Measurements from ENCODE around the gene ENDOV. TPM values are rescaled to one million over a fixed set of nuclear protein-coding genes. Genes with fewer than 3 reads are reported as not detected.
"Not testable (repeated sequence)": the region's sequence is repeated elsewhere in the genome, so short reads cannot be mapped to it uniquely, and the experiment has no call there.

Gene ENDOV
- total RNA-seq, 1 donor from 2014 or later = 30.7 TPM

DNA sequence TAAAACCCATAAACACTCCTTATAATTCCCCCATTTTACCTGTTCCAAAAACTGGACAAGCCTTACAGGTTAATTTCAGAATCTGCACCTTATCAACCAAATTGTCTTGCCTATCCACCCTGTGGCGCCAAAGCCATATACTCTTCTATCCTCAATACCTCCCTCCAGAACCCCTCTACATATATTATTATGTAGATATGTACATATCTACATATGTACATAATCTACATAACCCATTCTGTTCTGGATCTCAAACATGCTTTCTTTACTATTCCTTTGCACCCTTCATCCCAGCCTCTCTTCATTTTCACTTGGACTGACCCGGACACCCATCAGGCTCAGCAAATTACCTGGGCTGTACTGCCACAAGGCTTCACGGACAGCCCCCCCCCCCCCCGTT is 12.0 kb upstream of the ENDOV start:
- TF ChIP-seq, protein P1, sequence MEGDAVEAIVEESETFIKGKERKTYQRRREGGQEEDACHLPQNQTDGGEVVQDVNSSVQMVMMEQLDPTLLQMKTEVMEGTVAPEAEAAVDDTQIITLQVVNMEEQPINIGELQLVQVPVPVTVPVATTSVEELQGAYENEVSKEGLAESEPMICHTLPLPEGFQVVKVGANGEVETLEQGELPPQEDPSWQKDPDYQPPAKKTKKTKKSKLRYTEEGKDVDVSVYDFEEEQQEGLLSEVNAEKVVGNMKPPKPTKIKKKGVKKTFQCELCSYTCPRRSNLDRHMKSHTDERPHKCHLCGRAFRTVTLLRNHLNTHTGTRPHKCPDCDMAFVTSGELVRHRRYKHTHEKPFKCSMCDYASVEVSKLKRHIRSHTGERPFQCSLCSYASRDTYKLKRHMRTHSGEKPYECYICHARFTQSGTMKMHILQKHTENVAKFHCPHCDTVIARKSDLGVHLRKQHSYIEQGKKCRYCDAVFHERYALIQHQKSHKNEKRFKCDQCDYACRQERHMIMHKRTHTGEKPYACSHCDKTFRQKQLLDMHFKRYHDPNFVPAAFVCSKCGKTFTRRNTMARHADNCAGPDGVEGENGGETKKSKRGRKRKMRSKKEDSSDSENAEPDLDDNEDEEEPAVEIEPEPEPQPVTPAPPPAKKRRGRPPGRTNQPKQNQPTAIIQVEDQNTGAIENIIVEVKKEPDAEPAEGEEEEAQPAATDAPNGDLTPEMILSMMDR (conservative IDR thresholded peaks at IDR 0.05) = no peak
- H3K4me1 Mint-ChIP-seq (ENCODE audit: unreplicated experiment) = no peaks in the 10 kb centered on the region
- no peak for DNase-seq (ENCODE audit: extremely low spot score, unreplicated experiment)
- no peak overlapping the region for H3K27ac Mint-ChIP-seq
- no peaks in the 10 kb centered on the region for H3K36me3 Mint-ChIP-seq
- no peaks in the 10 kb centered on the region for H3K9me3 Mint-ChIP-seq
- no peak overlapping the region for H3K4me3 Mint-ChIP-seq
- peaks cover 8% of the 10 kb centered on the region for H3K27me3 Mint-ChIP-seq

DNA sequence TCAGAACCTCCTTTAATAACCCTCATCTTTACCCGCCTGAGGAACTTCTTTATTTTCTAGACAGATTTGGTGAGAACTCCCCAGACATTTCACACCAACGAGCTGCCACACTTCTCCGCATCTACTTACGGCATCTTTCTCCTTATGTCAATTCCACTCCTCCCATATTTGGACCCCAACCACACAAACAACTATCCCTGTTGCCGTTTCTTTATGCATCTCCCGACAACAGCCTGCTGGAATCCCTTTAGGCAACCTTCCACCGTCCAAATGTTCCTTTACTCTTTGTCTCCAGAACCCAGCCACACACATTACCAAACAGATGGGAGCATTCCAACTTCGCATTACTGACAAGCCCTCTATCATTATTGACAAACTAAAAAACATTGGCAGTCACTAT is 8.8 kb upstream of the ENDOV start:
- peaks cover 7% of the 10 kb centered on the region for H3K27me3 Mint-ChIP-seq
- H3K4me3 Mint-ChIP-seq = no peak overlapping the region
- TF ChIP-seq, protein P1 (conservative IDR thresholded peaks at IDR 0.05) = no peak
- no peaks in the 10 kb centered on the region for H3K4me1 Mint-ChIP-seq (ENCODE audit: unreplicated experiment)
- DNase-seq (ENCODE audit: extremely low spot score, unreplicated experiment) = no peak
- H3K27ac Mint-ChIP-seq = no peak overlapping the region
- no peaks in the 10 kb centered on the region for H3K36me3 Mint-ChIP-seq
- no peaks in the 10 kb centered on the region for H3K9me3 Mint-ChIP-seq

DNA sequence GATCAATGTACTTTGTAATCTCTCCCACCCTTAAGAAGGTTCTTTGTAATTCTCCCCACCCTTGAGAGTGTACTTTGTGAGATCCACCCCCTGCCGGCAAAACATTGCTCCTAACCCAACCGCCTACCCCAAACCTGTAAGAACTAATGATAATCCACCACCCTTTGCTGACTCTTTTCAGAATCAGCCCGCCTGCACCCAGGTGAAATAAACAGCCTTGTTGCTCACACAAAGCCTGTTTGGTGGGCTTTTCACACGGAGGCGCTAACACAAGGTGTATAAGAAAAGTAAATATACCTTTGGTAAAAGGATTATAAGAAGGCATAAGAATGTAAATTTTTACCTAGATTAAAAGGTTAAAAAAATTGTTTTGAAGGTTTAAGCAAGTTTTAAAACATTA is 7.0 kb upstream of the ENDOV start:
- not testable (repeated sequence) for H3K9me3 Mint-ChIP-seq; H3K4me3 Mint-ChIP-seq; H3K36me3 Mint-ChIP-seq; DNase-seq (ENCODE audit: extremely low spot score, unreplicated experiment); H3K27me3 Mint-ChIP-seq; H3K27ac Mint-ChIP-seq; H3K4me1 Mint-ChIP-seq (ENCODE audit: unreplicated experiment)

DNA sequence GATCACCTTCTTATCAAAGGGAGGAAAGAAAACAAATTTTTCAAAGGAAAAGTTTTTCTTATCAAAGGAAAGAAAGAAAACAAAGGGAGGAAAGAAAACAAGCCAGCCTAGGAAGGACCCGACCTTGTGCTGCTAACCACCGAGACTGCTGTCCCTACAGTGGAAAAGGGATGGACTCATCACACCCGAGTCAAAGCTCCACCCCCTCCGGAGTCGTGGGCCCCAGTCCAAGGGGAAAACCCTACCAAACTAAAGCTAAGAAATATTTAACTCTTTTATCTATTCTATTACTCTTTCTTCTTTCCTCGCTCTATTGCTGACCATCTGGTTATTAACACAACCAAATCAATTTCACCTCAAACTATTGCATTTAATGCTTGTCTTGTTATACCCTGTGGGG is 6.1 kb upstream of the ENDOV start:
- peaks cover 6% of the 10 kb centered on the region for H3K4me1 Mint-ChIP-seq (ENCODE audit: unreplicated experiment)
- no peak overlapping the region for H3K4me3 Mint-ChIP-seq
- peaks cover 17% of the 10 kb centered on the region for H3K27me3 Mint-ChIP-seq
- H3K9me3 Mint-ChIP-seq = no peaks in the 10 kb centered on the region
- no peaks in the 10 kb centered on the region for H3K36me3 Mint-ChIP-seq
- DNase-seq (ENCODE audit: extremely low spot score, unreplicated experiment) = no peak
- TF ChIP-seq, protein P1 (conservative IDR thresholded peaks at IDR 0.05) = no peak
- H3K27ac Mint-ChIP-seq = no peak overlapping the region

DNA sequence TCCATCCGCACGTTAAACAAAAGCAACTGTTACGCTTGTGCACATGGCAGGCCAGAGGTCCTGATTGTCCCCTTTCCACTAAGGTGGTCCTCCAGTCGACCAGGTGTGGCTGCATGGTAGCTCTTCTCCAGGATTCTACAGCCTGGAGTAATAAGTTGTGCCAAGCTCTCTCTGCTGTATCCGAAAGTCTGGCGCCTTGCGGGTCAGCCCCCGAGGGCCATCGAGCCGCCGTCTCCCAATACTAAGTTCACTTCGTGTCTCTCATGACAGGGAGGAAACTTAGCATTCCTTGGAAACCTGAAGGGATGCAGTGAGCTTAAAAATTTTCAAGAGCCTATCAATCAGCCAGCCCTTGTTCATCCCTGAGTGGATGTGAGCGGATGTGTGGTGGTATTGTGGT is 5.3 kb upstream of the ENDOV start:
- H3K9me3 Mint-ChIP-seq = no peaks in the 10 kb centered on the region
- H3K27ac Mint-ChIP-seq = no peak overlapping the region
- no peak overlapping the region for H3K4me3 Mint-ChIP-seq
- H3K27me3 Mint-ChIP-seq = peaks cover 24% of the 10 kb centered on the region
- DNase-seq (ENCODE audit: extremely low spot score, unreplicated experiment) = no peak
- H3K36me3 Mint-ChIP-seq = no peaks in the 10 kb centered on the region
- TF ChIP-seq, protein P1 (conservative IDR thresholded peaks at IDR 0.05) = no peak
- H3K4me1 Mint-ChIP-seq (ENCODE audit: unreplicated experiment) = peaks cover 11% of the 10 kb centered on the region

DNA sequence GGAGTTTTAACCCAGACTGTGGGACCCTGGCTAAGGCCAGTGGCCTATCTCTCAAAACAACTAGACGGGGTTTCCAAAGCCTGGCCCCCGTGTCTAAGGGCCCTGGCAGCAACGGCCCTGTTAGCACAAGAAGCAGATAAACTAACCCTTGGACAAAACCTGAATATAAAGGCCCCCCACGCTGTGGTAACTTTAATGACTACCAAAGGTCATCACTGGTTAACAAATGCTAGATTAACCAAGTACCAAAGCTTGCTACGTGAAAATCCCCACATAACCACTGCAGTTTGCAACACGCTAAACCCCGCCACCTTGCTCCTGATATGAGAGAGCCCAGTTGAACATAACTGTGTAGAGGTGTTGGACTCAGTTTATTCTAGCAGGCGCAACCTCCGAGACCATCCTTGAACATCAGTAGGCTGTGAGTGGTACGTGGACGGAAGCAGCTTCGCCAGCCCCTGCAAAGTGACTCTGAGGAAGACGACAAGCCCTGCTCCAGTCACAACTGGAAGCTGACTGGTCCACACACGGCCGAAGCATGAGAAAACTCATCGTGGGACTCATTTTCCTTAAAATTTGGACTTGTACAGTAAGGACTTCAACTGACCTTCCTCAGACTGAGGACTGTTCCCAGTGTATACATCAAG is 4.4 kb upstream of the ENDOV start:
- H3K36me3 Mint-ChIP-seq; H3K27ac Mint-ChIP-seq; H3K4me3 Mint-ChIP-seq; H3K9me3 Mint-ChIP-seq; DNase-seq (ENCODE audit: extremely low spot score, unreplicated experiment): not testable (repeated sequence)
- Mint-ChIP-seq H3K4me1 (ENCODE audit: unreplicated experiment) (peaks cover 11% of the 10 kb centered on the region), H3K27me3 (peaks cover 24% of the 10 kb centered on the region)
